ENCODE data around the gene JCHAIN. TPM values are rescaled to one million over a fixed set of nuclear protein-coding genes. Genes with fewer than 3 reads are reported as not detected.

The JCHAIN gene
- total RNA-seq: not detected in 2 replicates

GRCh38 chr4:70666369-70666768 lies at the start of gene JCHAIN:
JCHAIN (minus strand) TSS chr4:70666508; CDS start chr4:70666490, 18 bp downstream.

GRCh38 chr4:70687821-70688794 lies 21.8 kb upstream of the JCHAIN start, which contains the start of gene UTP3:
UTP3 (plus strand) TSS chr4:70688532; CDS start chr4:70688678, 146 bp downstream.

GRCh38 chr4:70628444-70628843 lies 37.9 kb downstream of the JCHAIN start, which contains the start of gene ENAM:
ENAM (plus strand) TSS chr4:70628744; CDS start chr4:70629501, 757 bp downstream.

Other genes starting within 250 kb of the JCHAIN start
- not detected in 2 replicates for gene MUC7, start 194.3 kb downstream of the JCHAIN start, total RNA-seq
- gene AMTN, start 147.9 kb downstream of the JCHAIN start, total RNA-seq: not detected in 2 replicates
- gene AMBN, start 74.3 kb downstream of the JCHAIN start, total RNA-seq: not detected in 2 replicates
- gene ENAM, start 37.8 kb downstream of the JCHAIN start, total RNA-seq: 0.89 TPM in 1 of 2 replicates, not detected in the other
- gene UTP3, start 22.0 kb upstream of the JCHAIN start, total RNA-seq: 11.4 and 11.9 TPM in 2 replicates
- 15.0 and 19.0 TPM in 2 replicates for gene RUFY3, start 55.5 kb upstream of the JCHAIN start, total RNA-seq
- 49.2 and 61.9 TPM in 2 replicates for gene GRSF1, start 173.4 kb upstream of the JCHAIN start, total RNA-seq
- gene MOB1B, start 235.9 kb upstream of the JCHAIN start, total RNA-seq: 5.9 and 9.1 TPM in 2 replicates